DMS79 (cell line): ENCODE measurements around the gene DOC2A.
"Not testable (repeated sequence)": the region's sequence is repeated elsewhere in the genome, so short reads cannot be mapped to it uniquely, and the experiment has no call there.

Source experiments
- DNase-seq: peaks from one replicate; lab custom pipeline; 2025; lab: John Stamatoyannopoulos, UW

Gene DOC2A

GRCh38 chr16:29972992-29973383 is 37.8 kb downstream of the DOC2A start:
- DNase-seq: no peak

- no peak for DNase-seq
Observed at GRCh38 chr16:29972500-29972899, 38.3 kb downstream of the DOC2A start.

GRCh38 chr16:29971304-29971703 is 39.5 kb downstream of the DOC2A start:
- no peak for DNase-seq

GRCh38 chr16:29968205-29968604 is 42.6 kb downstream of the DOC2A start:
- DNase-seq: no peak

GRCh38 chr16:29963021-29963743 is 47.6 kb downstream of the DOC2A start:
- no peak for DNase-seq

DNA sequence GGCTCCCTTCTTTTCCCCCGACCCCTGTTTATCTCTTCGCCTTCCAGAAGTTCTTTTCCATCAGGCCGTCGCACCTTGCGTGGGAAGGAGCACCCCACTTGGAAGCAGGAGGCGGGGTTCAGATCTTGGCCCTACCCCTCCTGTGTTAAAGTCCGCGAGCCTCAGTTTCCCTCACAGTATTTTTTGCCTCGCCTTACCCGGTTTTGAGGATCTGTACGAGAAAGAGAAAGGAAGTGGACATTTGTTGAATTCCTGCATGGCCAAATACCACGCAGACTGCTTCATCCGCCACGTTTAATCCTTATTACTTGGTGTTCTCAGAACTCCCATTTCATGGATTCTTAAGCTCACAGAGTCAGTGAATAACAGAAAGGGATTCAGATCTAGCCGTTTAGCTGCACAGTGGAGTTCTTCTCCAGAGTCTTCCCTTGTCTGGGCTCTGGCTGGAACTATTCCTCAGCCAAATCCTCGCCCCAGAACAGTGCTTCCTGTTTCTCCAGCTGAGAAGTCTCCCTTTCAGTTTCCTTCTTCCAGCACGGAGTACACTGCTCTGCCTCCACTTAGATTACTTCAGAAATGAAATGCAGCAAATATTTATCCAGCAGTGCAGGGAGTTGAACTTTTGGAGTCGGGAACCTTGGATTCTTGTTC is 48.4 kb downstream of the DOC2A start:
- DNase-seq: no peak

DNA sequence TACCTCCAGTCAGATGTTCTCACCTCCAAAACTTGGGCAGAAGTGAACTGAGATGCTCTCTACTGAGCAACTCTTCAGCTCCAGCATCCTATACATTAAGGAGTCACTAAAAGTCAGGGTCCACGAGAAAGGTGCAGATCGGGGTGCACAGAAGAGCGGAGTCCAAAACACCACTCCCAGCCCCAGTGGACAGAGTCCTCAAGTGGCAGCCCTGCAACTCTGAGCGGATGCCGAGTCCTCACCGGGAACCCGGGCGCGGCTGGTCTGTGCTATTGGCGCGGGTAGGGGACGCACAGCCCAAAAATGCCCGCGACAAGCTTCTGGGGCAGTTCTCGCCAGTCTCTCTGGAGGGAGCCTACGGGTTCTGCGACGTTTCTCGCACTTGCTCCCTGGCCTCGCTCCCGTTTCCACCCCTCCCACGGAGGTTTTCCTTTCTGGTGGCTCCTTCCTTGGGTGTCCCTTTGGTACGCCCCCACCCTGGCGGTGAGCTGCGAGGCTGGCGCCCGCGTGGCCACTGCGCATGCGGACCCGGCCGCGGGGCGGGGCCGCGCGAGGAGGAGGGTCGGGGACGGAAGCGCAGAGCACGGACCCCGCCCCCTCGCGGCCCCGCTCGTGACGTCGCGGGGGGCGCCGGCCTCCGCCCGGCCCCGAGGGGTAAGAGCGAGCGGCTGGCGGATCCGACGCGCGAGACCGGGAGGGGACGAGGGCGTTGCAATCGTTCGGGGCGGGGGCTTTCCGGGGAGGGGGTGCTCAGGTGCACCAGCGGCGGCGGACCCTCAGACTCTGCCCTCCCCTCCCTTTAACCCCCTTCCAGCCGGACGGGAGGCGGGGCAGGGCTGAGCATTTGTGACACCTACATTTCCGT is 49.1 kb downstream of the DOC2A start, which contains the start of gene TMEM219:
Gene TMEM219, plus strand, starts transcription at position 601 of the 865 bp plus-strand sequence. CDS start 1,065 bp downstream, outside the sequence.
- peak; percentile 66 for DNase-seq

- no peak for DNase-seq
Observed at GRCh38 chr16:29961127-29961478, 49.7 kb downstream of the DOC2A start.

GRCh38 chr16:29959821-29960220 is 51.0 kb downstream of the DOC2A start:
- DNase-seq: not testable (repeated sequence)

GRCh38 chr16:29959293-29959692 is 51.5 kb downstream of the DOC2A start:
- DNase-seq: no peak

DNA sequence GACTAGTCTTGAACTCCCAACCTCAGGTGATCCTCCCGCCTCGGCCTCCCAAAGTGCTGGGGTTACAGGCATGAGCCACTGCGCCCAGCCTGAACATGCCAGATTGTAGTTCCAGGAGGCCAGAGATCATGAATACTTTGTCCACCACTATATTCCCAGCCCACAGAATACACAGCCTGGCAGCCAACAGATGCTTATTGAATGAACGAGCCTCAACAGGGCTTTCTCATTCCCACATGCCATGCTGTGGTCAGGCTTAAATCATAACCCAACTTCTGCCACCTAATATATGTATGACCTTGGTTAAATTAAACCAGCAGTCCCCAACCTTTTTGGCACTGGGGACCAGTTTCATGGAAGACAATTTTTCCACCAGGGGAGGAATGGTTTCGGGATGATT is 52.1 kb downstream of the DOC2A start:
- DNase-seq: no peak
